IMR-90 (cell line): Measurements from ENCODE around the gene CC2D2B. TPM values are rescaled to one million over a fixed set of nuclear protein-coding genes. Genes with fewer than 3 reads are reported as not detected.

ENCODE experiments used
- ATAC-seq: fragments of 200-7000 bp; cut with Tn5 transposase; 2 replicates; pipeline ENCODE4 v1.9.1; 2020; ENCODE audit warnings: low read depth, mild to moderate bottlenecking, moderate library complexity
- BruUV-seq: library from RNA; stranded (reverse); fragments of 400-500 nt; replicated peaks from 2 replicates; lab custom pipeline; 2021; lab: Mats Ljungman, UMichigan
- CTCF ChIA-PET: fragments of 300-600 bp; formaldehyde crosslinking; extraction: SDS; loops from one replicate; lab custom pipeline; 2021; ENCODE audit warnings: antibody characterized with exemption; lab: Yijun Ruan, JAX
- POLR2A ChIA-PET: fragments of 300-600 bp; sonication (Branson Sonifier 250); formaldehyde crosslinking; loops from one replicate; lab custom pipeline; 2022; ENCODE audit warnings: antibody characterized with exemption; ENCODE audit not compliant: unreplicated experiment; lab: Charles Lee
- DNase-seq: peaks from one replicate; pipeline ENCODE4 v3.0.0; 2013
- H2AFZ ChIP-seq: replicated peaks from 2 replicates; pipeline ENCODE3; 2013; ENCODE audit warnings: low read length, mild to moderate bottlenecking; ENCODE audit not compliant: poor library complexity
- H2AK5ac ChIP-seq: 2 replicates; pipeline ENCODE4 v1.6.1; 2013; ENCODE audit warnings: low read depth, low read length, inconsistent platforms
- H2AK9ac ChIP-seq: replicated peaks from 2 replicates; pipeline ENCODE3; 2013; ENCODE audit warnings: mild to moderate bottlenecking, low read depth, low read length, moderate library complexity; ENCODE audit not compliant: poor library complexity
- H2BK120ac ChIP-seq: 2 replicates; pipeline ENCODE4 v1.6.1; 2013; ENCODE audit warnings: low read depth, low read length, inconsistent platforms
- H2BK15ac ChIP-seq: 3 replicates; pipeline ENCODE4 v1.6.1; 2013; ENCODE audit warnings: low read depth, low read length, inconsistent platforms
- H2BK20ac ChIP-seq: 2 replicates; pipeline ENCODE4 v1.6.1; 2013; ENCODE audit warnings: low read depth, mild to moderate bottlenecking, inconsistent platforms, low read length, moderate library complexity
- H2BK5ac ChIP-seq: 2 replicates; pipeline ENCODE4 v1.6.1; 2013; ENCODE audit warnings: mild to moderate bottlenecking, low read depth, low read length, inconsistent platforms; ENCODE audit not compliant: poor library complexity, severe bottlenecking
- H3K14ac ChIP-seq: replicated peaks from 2 replicates; pipeline ENCODE4 v1.6.1; 2013; ENCODE audit warnings: low read depth, low read length, inconsistent platforms
- H3K18ac ChIP-seq: 2 replicates; pipeline ENCODE4 v1.6.1; 2013; ENCODE audit warnings: low read depth, low read length, control low read depth
- H3K23ac ChIP-seq: 2 replicates; pipeline ENCODE4 v1.6.1; 2013; ENCODE audit warnings: low read depth, low read length, inconsistent platforms
- H3K27ac ChIP-seq: 2 replicates; pipeline ENCODE4 v1.5.1; 2013; ENCODE audit warnings: mild to moderate bottlenecking, control low read depth, low read length; ENCODE audit not compliant: insufficient read depth
- H3K27me3 ChIP-seq: 2 replicates; pipeline ENCODE4 v1.6.1; 2013; ENCODE audit warnings: low read length; ENCODE audit not compliant: control insufficient read depth, insufficient read depth
- H3K36me3 ChIP-seq: 2 replicates; pipeline ENCODE4 v1.6.1; 2013; ENCODE audit warnings: low read length, mixed read lengths; ENCODE audit not compliant: control insufficient read depth, insufficient read depth
- H3K4ac ChIP-seq: 2 replicates; pipeline ENCODE4 v1.6.1; 2013; ENCODE audit warnings: low read depth, low read length, inconsistent platforms
- H3K4me1 ChIP-seq: 2 replicates; pipeline ENCODE4 v1.6.1; 2013; ENCODE audit warnings: low read length, mixed read lengths; ENCODE audit not compliant: control insufficient read depth, insufficient read depth
- H3K4me2 ChIP-seq: 2 replicates; pipeline ENCODE4 v1.6.1; 2013; ENCODE audit warnings: low read depth, mild to moderate bottlenecking, control low read depth, low read length, moderate library complexity
- H3K4me3 ChIP-seq: 2 replicates; pipeline ENCODE4 v1.5.1; 2013; ENCODE audit warnings: low read depth, mild to moderate bottlenecking, control low read depth, low read length, moderate library complexity; ENCODE audit not compliant: insufficient read depth
- H3K56ac ChIP-seq: 2 replicates; pipeline ENCODE4 v1.6.1; 2013; ENCODE audit warnings: low read length, inconsistent platforms; ENCODE audit not compliant: insufficient read depth; ENCODE audit errors: extremely low read depth
- H3K79me1 ChIP-seq, 2 experiments: 2 replicates each; pipeline ENCODE4 v1.6.1; 2013; ENCODE audit warnings: low read length in 2 of 2, inconsistent platforms in 1 of 2, low read depth in 1 of 2
- H3K9ac ChIP-seq: 2 replicates; pipeline ENCODE4 v1.6.1; 2013; ENCODE audit warnings: low read depth, low read length, control low read depth
- H3K9me1 ChIP-seq: 2 replicates; pipeline ENCODE4 v1.6.1; 2013; ENCODE audit warnings: low read length, inconsistent platforms; ENCODE audit not compliant: insufficient read depth
- H3K9me3 ChIP-seq: 2 replicates; pipeline ENCODE4 v1.6.1; 2013; ENCODE audit warnings: low read length; ENCODE audit not compliant: control insufficient read depth, insufficient read depth
- H4K20me1 ChIP-seq: 2 replicates; pipeline ENCODE4 v1.6.1; 2013; ENCODE audit warnings: low read length, inconsistent platforms; ENCODE audit not compliant: insufficient read depth
- H4K5ac ChIP-seq: 2 replicates; pipeline ENCODE4 v1.6.1; 2013; ENCODE audit warnings: mild to moderate bottlenecking, low read depth, low read length, control low read depth
- H4K8ac ChIP-seq, 2 experiments: 2 replicates each; pipeline ENCODE4 v1.6.1; 2013; ENCODE audit warnings: low read depth in 2 of 2, low read length in 2 of 2, control low read depth in 1 of 2, inconsistent platforms in 1 of 2
- H4K91ac ChIP-seq: 2 replicates; pipeline ENCODE4 v1.6.1; 2013; ENCODE audit warnings: low read depth, low read length, inconsistent platforms; ENCODE audit not compliant: insufficient read depth
- CEBPB ChIP-seq: IDR thresholded peaks from 2 replicates; pipeline ENCODE4 v1.6.1; 2012; ENCODE audit warnings: low read depth, low read length, improper control_type of control experiment
- WGBS, 2 experiments: methylation state at CpG; one replicate each; pipeline versions ENCODE4 v1.1.5 to v1.1.7; 2013; ENCODE audit warnings: missing lambda C conversion rate in 2 of 2; ENCODE audit not compliant: insufficient read length in 1 of 2; ENCODE audit errors: extremely low coverage in 2 of 2; 5-methylcytosine and 5-hydroxymethylcytosine counted together
- dilution Hi-C: fragments of 300-500 bp; cut with HindIII; formaldehyde crosslinking; loops from one replicate; pipeline ENCODE4 v1.14.3; 2018; ENCODE audit warnings: low sequenced_read_pairs; ENCODE audit not compliant: unreplicated experiment
- in situ Hi-C: fragments of 300-500 bp; cut with MboI; formaldehyde crosslinking; loops from 3 replicates; pipeline ENCODE4 v1.14.3; 2019; ENCODE audit warnings: low sequenced_read_pairs, inconsistent platforms, mixed read lengths
- intact Hi-C: fragments of 100-400 bp; cut with micrococcal nuclease; formaldehyde crosslinking; loops from 2 replicates; pipeline ENCODE4 v1.10.0; 2022
- polyA plus RNA-seq, 3 experiments: library from polyadenylated mRNA; depleted of rRNA; stranded (reverse); fragments of >200 nt; gene quantifications; 2 replicates each; pipeline ENCODE4 v1.2.3, GENCODE V29; 2012; ENCODE audit warnings: low replicate concordance in 1 of 3
- total RNA-seq: library from RNA; depleted of rRNA; stranded (reverse); fragments of >200 nt; gene quantifications from 2 replicates; pipeline ENCODE4 v1.2.3, GENCODE V29; 2012
- TF ChIP-seq, protein P1 (sequence below): fragments of 150-350 bp; IDR thresholded peaks from 2 replicates; pipeline ENCODE4 v1.6.1; 2016; ENCODE audit warnings: low read depth, mild to moderate bottlenecking, low read length, moderate library complexity, borderline replicate concordance

CC2D2B gene
- total and polyA plus RNA-seq, 2 of the 4 experiments (the other 2 are of a cell fraction), result not detected

DNA sequence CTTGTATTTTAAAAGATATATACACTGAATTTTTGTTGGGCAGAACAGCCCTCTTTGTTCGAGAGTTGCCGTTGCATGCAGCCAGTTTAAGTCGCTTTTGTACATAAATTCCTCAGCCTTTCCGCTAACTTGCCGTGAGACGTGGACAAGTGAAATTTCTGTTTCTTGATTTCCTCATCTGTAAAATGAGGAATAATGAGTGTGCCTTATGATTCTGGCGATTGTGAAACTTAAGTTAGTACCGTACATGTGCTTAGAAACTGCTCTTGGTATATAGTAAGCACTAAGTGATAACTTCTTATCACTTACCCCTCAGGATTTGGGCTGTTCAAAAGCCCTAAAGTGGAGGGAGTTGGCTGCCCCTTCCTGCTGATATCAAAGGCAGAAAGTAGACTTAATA, 137.0 kb downstream of the CC2D2B start:
- H3K18ac ChIP-seq, result peak overlapping the region; percentile 57
- in situ Hi-C loops, result loop anchor here (5.0 kb wide), 1 partner anchor 88 kb away; the partner anchor contains the start of gene ZNF518A
- H4K5ac ChIP-seq, result peak overlapping the region; percentile 77

More for the DNA sequence above, 137.0 kb downstream of the CC2D2B start:
- dilution Hi-C loops, result no loop called here
- Histone ChIP-seq H3K23ac (peak overlapping the region; percentile 87), H2BK15ac (no peak overlapping the region), H3K4me3 (peak overlapping the region; percentile 87), H3K56ac (peak overlapping the region; percentile 72), H3K14ac (peak overlapping the region; percentile 82), H3K4ac (peak overlapping the region; percentile 61; the same call in 1 of the 2 replicates), H3K79me1 (peaks cover 6 to 34% of the 10 kb centered on the region in 2 experiments), H2BK120ac (no peak overlapping the region), H3K9me3 (no peaks in the 10 kb centered on the region), H2AK5ac (no peak overlapping the region), H2AK9ac (no peak overlapping the region), H4K8ac (peak overlapping the region; percentile 38 to 63; a peak in 3 of 4 replicates), H3K27me3 (no peaks in the 10 kb centered on the region), H3K4me2 (peak overlapping the region; percentile 99), H3K36me3 (peaks cover 1% of the 10 kb centered on the region; the same call in 1 of the 2 replicates), H3K9ac (peak overlapping the region; percentile 96), H3K27ac (peak overlapping the region; percentile 86), H2BK5ac (peak overlapping the region; percentile 54), H3K9me1 (peaks cover 3% of the 10 kb centered on the region), H2BK20ac (no peak overlapping the region), H4K20me1 (peaks cover 3% of the 10 kb centered on the region; the same call in 1 of the 2 replicates), H3K4me1 (no peaks in the 10 kb centered on the region; the same call in 1 of the 2 replicates), H4K91ac (no peak overlapping the region), H2AFZ (peak overlapping the region; percentile 98)
- no peak for ATAC-seq
- intact Hi-C loops, result loop anchor here (1.0 to 5.0 kb wide), 3 partner anchors 46 to 352 kb away; partner anchors contain the start of genes TCTN3 and ZNF518A
- WGBS, 2 experiments, result 5% methylated on average over 4 of the region's 8 CpGs; no CpG with 5 or more reads in 1 of the 2 experiments
- peak; percentile 70 for DNase-seq
- TF ChIP-seq, protein P1, sequence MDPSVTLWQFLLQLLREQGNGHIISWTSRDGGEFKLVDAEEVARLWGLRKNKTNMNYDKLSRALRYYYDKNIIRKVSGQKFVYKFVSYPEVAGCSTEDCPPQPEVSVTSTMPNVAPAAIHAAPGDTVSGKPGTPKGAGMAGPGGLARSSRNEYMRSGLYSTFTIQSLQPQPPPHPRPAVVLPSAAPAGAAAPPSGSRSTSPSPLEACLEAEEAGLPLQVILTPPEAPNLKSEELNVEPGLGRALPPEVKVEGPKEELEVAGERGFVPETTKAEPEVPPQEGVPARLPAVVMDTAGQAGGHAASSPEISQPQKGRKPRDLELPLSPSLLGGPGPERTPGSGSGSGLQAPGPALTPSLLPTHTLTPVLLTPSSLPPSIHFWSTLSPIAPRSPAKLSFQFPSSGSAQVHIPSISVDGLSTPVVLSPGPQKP, result no peak
- peak; percentile 88 for TF ChIP-seq CEBPB
- no TSS peak for BruUV-seq
- ChIA-PET CTCF (no interaction called here), POLR2A (no interaction called here)
